K562 (cell line): ENCODE results near the gene SCGB1A1. TPM values are rescaled to one million over a fixed set of nuclear protein-coding genes. Genes with fewer than 3 reads are reported as not detected.

ENCODE experiments used
- CEBPG ChIP-seq, 3 experiments: fragments of 200-800 bp in 1 of 3; sonication (Bioruptor generic) in 1 of 3; sonication (generic) in 1 of 3; formaldehyde crosslinking in 1 of 3; IDR thresholded peaks in 2 of 3; conservative IDR thresholded peaks in 1 of 3; 2 replicates each; pipeline versions ENCODE4 v1.6.1 to v1.8.0; 2016 to 2022; ENCODE audit warnings: missing compliant biosample characterization in 2 of 3, missing genetic modification characterization in 2 of 3, mild to moderate bottlenecking in 1 of 3, missing genetic modification reagents in 1 of 3
- KDM5B ChIP-seq: fragments of 200-600 bp; sonication (generic); IDR thresholded peaks from 2 replicates; pipeline ENCODE4 v1.6.1; 2012; ENCODE audit warnings: low read depth, mild to moderate bottlenecking, moderate library complexity, low read length, control low read depth, inconsistent platforms; ENCODE audit not compliant: insufficient replicate concordance
- MECOM ChIP-seq: fragments of 250-450 bp; sonication (Bioruptor Pico); IDR thresholded peaks from 2 replicates; pipeline ENCODE4 v1.8.0; 2022; ENCODE audit warnings: inconsistent platforms
- NR2C2 ChIP-seq, 2 experiments: fragments of 200-800 bp in 1 of 2; sonication (Bioruptor generic) in 1 of 2; sonication (generic) in 1 of 2; formaldehyde crosslinking in 1 of 2; IDR thresholded peaks; 2 replicates each; pipeline versions ENCODE4 v1.6.1 to v1.8.0; 2016 to 2022; ENCODE audit warnings: mild to moderate bottlenecking in 1 of 2, missing compliant biosample characterization in 1 of 2, missing genetic modification characterization in 1 of 2, missing genetic modification reagents in 1 of 2
- POLR2G ChIP-seq: fragments of 200-400 bp; formaldehyde crosslinking; IDR thresholded peaks from 2 replicates; pipeline ENCODE4 v1.6.1; 2017; ENCODE audit warnings: low read depth, mild to moderate bottlenecking, antibody characterized with exemption, low read length, moderate library complexity
- PRDM10 ChIP-seq: fragments of 450-650 bp; IDR thresholded peaks from 2 replicates; pipeline ENCODE4 v1.6.1; 2018; ENCODE audit not compliant: partially characterized antibody
- PTTG1 ChIP-seq: fragments of 450-650 bp; IDR thresholded peaks from 2 replicates; pipeline ENCODE4 v1.6.1; 2016; ENCODE audit warnings: low read depth, mild to moderate bottlenecking, missing genetic modification characterization, missing compliant biosample characterization
- SMARCA4 ChIP-seq: fragments of 450-650 bp; IDR thresholded peaks from 2 replicates; pipeline ENCODE4 v1.6.1; 2016
- USF1 ChIP-seq: sonication (generic); formaldehyde crosslinking; IDR thresholded peaks from 2 replicates; pipeline ENCODE4 v1.9.0; 2022; ENCODE audit warnings: mild to moderate bottlenecking, missing genetic modification reagents
- ZNF766 ChIP-seq: fragments of 200-800 bp; sonication (Bioruptor generic); conservative IDR thresholded peaks from 2 replicates; pipeline ENCODE4 v1.6.1; 2016; ENCODE audit warnings: missing genetic modification characterization, missing compliant biosample characterization
- polyA plus RNA-seq, 8 experiments: library from polyadenylated mRNA; depleted of rRNA in 4 of 8; stranded (reverse) in 5 of 8; unstranded in 3 of 8; fragments of >200 nt; fragmentation: Nextera tagmentation in 2 of 8; fragmentation: Illumina TruSeq in 1 of 8; extraction: Ambion mirVana in 2 of 8; extraction: Trizol in 1 of 8; gene quantifications; 2 replicates each; pipeline versions ENCODE4 v1.2.1 to v1.2.3, GENCODE V29; 2011 to 2014; ENCODE audit warnings: inconsistent platforms in 1 of 8, missing spikeins in 1 of 8
- total RNA-seq, 7 experiments: library from RNA; depleted of rRNA in 6 of 7; stranded (reverse); fragments of >200 nt in 6 of 7; fragmentation: Illumina TruSeq in 2 of 7; extraction: Trizol in 2 of 7; gene quantifications; 2 replicates each; pipeline versions ENCODE4 v1.2.1 to v1.2.3, GENCODE V29; 2011 to 2021; ENCODE audit warnings: low replicate concordance in 1 of 7
- TF ChIP-seq, protein P1 (sequence below): fragments of 250-450 bp; sonication (Bioruptor Pico); IDR thresholded peaks from 2 replicates; pipeline ENCODE4 v1.4.0; 2020; ENCODE audit warnings: mild to moderate bottlenecking, moderate library complexity
- TF ChIP-seq, protein P2 (sequence below): sonication (generic); formaldehyde crosslinking; IDR thresholded peaks from 2 replicates; pipeline ENCODE4 v1.8.1; 2023; ENCODE audit warnings: mild to moderate bottlenecking, missing genetic modification reagents
- TF ChIP-seq, protein P3 (sequence below): sonication (generic); IDR thresholded peaks from 2 replicates; pipeline ENCODE4 v1.6.1; 2016

SCGB1A1 gene
- total and polyA plus RNA-seq, 9 of the 15 experiments (the other 6 are each of a cell fraction or from before 2014, with no cell fraction given), result 0.55 TPM; not detected in 8

GRCh38 chr11:62427630-62428233, 8.9 kb downstream of the SCGB1A1 start (continued):
- TF ChIP-seq, protein P1, sequence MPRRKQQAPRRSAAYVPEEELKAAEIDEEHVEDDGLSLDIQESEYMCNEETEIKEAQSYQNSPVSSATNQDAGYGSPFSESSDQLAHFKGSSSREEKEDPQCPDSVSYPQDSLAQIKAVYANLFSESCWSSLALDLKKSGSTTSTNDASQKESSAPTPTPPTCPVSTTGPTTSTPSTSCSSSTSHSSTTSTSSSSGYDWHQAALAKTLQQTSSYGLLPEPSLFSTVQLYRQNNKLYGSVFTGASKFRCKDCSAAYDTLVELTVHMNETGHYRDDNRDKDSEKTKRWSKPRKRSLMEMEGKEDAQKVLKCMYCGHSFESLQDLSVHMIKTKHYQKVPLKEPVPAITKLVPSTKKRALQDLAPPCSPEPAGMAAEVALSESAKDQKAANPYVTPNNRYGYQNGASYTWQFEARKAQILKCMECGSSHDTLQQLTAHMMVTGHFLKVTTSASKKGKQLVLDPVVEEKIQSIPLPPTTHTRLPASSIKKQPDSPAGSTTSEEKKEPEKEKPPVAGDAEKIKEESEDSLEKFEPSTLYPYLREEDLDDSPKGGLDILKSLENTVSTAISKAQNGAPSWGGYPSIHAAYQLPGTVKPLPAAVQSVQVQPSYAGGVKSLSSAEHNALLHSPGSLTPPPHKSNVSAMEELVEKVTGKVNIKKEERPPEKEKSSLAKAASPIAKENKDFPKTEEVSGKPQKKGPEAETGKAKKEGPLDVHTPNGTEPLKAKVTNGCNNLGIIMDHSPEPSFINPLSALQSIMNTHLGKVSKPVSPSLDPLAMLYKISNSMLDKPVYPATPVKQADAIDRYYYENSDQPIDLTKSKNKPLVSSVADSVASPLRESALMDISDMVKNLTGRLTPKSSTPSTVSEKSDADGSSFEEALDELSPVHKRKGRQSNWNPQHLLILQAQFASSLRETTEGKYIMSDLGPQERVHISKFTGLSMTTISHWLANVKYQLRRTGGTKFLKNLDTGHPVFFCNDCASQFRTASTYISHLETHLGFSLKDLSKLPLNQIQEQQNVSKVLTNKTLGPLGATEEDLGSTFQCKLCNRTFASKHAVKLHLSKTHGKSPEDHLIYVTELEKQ (CRISPR knock-in tag), result 0 out of 2 replicates have a peak, but pooled peaks have one; percentile 24
- TF ChIP-seq PTTG1 (no peak), ZNF766 (CRISPR knock-in tag) (peak; percentile 46; the same call in 1 of the 2 replicates), NR2C2 (CRISPR knock-in tag; IDR thresholded peaks at IDR 0.05) (no peak), NR2C2 (tag; IDR thresholded peaks at IDR 0.05) (peak; percentile 19; the same call in 1 of the 2 replicates), SMARCA4 (peak; percentile 74), USF1 (CRISPR knock-in tag) (no peak), MECOM (CRISPR knock-in tag) (0 out of 2 replicates have a peak, but pooled peaks have one; percentile 45), POLR2G (no peak), KDM5B (no peak), CEBPG (CRISPR knock-in tag; IDR thresholded peaks at IDR 0.05) (peak; percentile 85), CEBPG (tag; conservative IDR thresholded peaks at IDR 0.05 in 1 of 2, IDR thresholded peaks at IDR 0.05 in 1 of 2) (peak; percentile 70 to 79), PRDM10 (no peak)
- TF ChIP-seq, protein P2, sequence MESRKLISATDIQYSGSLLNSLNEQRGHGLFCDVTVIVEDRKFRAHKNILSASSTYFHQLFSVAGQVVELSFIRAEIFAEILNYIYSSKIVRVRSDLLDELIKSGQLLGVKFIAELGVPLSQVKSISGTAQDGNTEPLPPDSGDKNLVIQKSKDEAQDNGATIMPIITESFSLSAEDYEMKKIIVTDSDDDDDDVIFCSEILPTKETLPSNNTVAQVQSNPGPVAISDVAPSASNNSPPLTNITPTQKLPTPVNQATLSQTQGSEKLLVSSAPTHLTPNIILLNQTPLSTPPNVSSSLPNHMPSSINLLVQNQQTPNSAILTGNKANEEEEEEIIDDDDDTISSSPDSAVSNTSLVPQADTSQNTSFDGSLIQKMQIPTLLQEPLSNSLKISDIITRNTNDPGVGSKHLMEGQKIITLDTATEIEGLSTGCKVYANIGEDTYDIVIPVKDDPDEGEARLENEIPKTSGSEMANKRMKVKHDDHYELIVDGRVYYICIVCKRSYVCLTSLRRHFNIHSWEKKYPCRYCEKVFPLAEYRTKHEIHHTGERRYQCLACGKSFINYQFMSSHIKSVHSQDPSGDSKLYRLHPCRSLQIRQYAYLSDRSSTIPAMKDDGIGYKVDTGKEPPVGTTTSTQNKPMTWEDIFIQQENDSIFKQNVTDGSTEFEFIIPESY (CRISPR knock-in tag), result 0 out of 2 replicates have a peak, but pooled peaks have one; percentile 59
- TF ChIP-seq, protein P3, sequence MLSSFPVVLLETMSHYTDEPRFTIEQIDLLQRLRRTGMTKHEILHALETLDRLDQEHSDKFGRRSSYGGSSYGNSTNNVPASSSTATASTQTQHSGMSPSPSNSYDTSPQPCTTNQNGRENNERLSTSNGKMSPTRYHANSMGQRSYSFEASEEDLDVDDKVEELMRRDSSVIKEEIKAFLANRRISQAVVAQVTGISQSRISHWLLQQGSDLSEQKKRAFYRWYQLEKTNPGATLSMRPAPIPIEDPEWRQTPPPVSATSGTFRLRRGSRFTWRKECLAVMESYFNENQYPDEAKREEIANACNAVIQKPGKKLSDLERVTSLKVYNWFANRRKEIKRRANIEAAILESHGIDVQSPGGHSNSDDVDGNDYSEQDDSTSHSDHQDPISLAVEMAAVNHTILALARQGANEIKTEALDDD, result 0 out of 2 replicates have a peak, but pooled peaks have one; percentile 14
